ENCODE measurements around the gene SMARCD3.

SMARCD3 gene

GRCh38 chr7:151278949-151279348 is 30.5 kb upstream of the SMARCD3 start:
- H3K9me3 ChIP-seq (ENCODE audit: insufficient read depth, low read length): no peaks in the 10 kb centered on the region
- H3K36me3 ChIP-seq (replicated peaks; ENCODE audit: low read depth, low read length): no peaks in the 10 kb centered on the region
- H3K4me2 ChIP-seq (ENCODE audit: low read length): no peak overlapping the region
- H4K20me1 ChIP-seq (ENCODE audit: insufficient read depth, low read length): no peaks in the 10 kb centered on the region
- no peak overlapping the region for H3K9ac ChIP-seq (ENCODE audit: low read length)
- no peak overlapping the region for H3K27ac ChIP-seq (ENCODE audit: low read length)
- H3K79me2 ChIP-seq (ENCODE audit: low read length): no peaks in the 10 kb centered on the region
- H3K27me3 ChIP-seq (ENCODE audit: low read depth, low read length): peaks cover 30% of the 10 kb centered on the region
- no peak overlapping the region for H3K4me3 ChIP-seq (ENCODE audit: low read length)
- no peak overlapping the region for H2AFZ ChIP-seq (ENCODE audit: low read depth, low read length)
- H3K4me1 ChIP-seq (ENCODE audit: low read length): peaks cover 10% of the 10 kb centered on the region
- TF ChIP-seq CTCF (IDR thresholded peaks at IDR 0.05; ENCODE audit: low read depth, low read length) (no peak), EZH2phosphoT487 (IDR thresholded peaks at IDR 0.05; ENCODE audit: low read depth) (no peak)

- no peak overlapping the region for H3K27ac ChIP-seq (ENCODE audit: low read length)
- TF ChIP-seq EZH2phosphoT487 (IDR thresholded peaks at IDR 0.05; ENCODE audit: low read depth): no peak
- peaks cover 15% of the 10 kb centered on the region for H3K4me1 ChIP-seq (ENCODE audit: low read length)
- H3K27me3 ChIP-seq (ENCODE audit: low read depth, low read length): peaks cover 20% of the 10 kb centered on the region; the same call in 1 of the 2 replicates
- peak overlapping the region; percentile 79 for H3K4me3 ChIP-seq (ENCODE audit: low read length)
- no peaks in the 10 kb centered on the region for H4K20me1 ChIP-seq (ENCODE audit: insufficient read depth, low read length)
- H2AFZ ChIP-seq (ENCODE audit: low read depth, low read length): peak overlapping the region; percentile 98
- peak overlapping the region; percentile 86 for H3K4me2 ChIP-seq (ENCODE audit: low read length)
- no peak overlapping the region for H3K9ac ChIP-seq (ENCODE audit: low read length)
- H3K9me3 ChIP-seq (ENCODE audit: insufficient read depth, low read length): no peaks in the 10 kb centered on the region
- no peaks in the 10 kb centered on the region for H3K79me2 ChIP-seq (ENCODE audit: low read length)
- no peaks in the 10 kb centered on the region for H3K36me3 ChIP-seq (replicated peaks; ENCODE audit: low read depth, low read length)
Measured at GRCh38 chr7:151277631-151278030, 29.1 kb upstream of the SMARCD3 start.

- Histone ChIP-seq H2AFZ (ENCODE audit: low read depth, low read length) (peak overlapping the region; percentile 98), H3K36me3 (replicated peaks; ENCODE audit: low read depth, low read length) (no peaks in the 10 kb centered on the region), H3K4me3 (ENCODE audit: low read length) (peak overlapping the region; percentile 79), H3K79me2 (ENCODE audit: low read length) (no peaks in the 10 kb centered on the region), H4K20me1 (ENCODE audit: insufficient read depth, low read length) (no peaks in the 10 kb centered on the region), H3K9ac (ENCODE audit: low read length) (peak overlapping the region; percentile 23; the same call in 1 of the 2 replicates), H3K27me3 (ENCODE audit: low read depth, low read length) (peaks cover 16% of the 10 kb centered on the region; the same call in 1 of the 2 replicates), H3K27ac (ENCODE audit: low read length) (no peak overlapping the region), H3K4me2 (ENCODE audit: low read length) (peak overlapping the region; percentile 86), H3K9me3 (ENCODE audit: insufficient read depth, low read length) (no peaks in the 10 kb centered on the region), H3K4me1 (ENCODE audit: low read length) (peaks cover 18% of the 10 kb centered on the region)
- TF ChIP-seq CTCF (IDR thresholded peaks at IDR 0.05; ENCODE audit: low read depth, low read length) (no peak), EZH2phosphoT487 (IDR thresholded peaks at IDR 0.05; ENCODE audit: low read depth) (no peak)
Measured at GRCh38 chr7:151276666-151277590, 28.4 kb upstream of the SMARCD3 start.

- Histone ChIP-seq H3K4me3 (ENCODE audit: low read length) (peak overlapping the region; percentile 79), H3K9me3 (ENCODE audit: insufficient read depth, low read length) (no peaks in the 10 kb centered on the region), H3K4me1 (ENCODE audit: low read length) (peaks cover 22% of the 10 kb centered on the region), H3K36me3 (replicated peaks; ENCODE audit: low read depth, low read length) (no peaks in the 10 kb centered on the region), H3K9ac (ENCODE audit: low read length) (no peak overlapping the region; the same call in 1 of the 2 replicates), H3K27ac (ENCODE audit: low read length) (no peak overlapping the region), H3K27me3 (ENCODE audit: low read depth, low read length) (peaks cover 13% of the 10 kb centered on the region; the same call in 1 of the 2 replicates), H3K4me2 (ENCODE audit: low read length) (peak overlapping the region; percentile 86), H2AFZ (ENCODE audit: low read depth, low read length) (no peak overlapping the region), H4K20me1 (ENCODE audit: insufficient read depth, low read length) (no peaks in the 10 kb centered on the region), H3K79me2 (ENCODE audit: low read length) (no peaks in the 10 kb centered on the region)
- no peak for TF ChIP-seq CTCF (IDR thresholded peaks at IDR 0.05; ENCODE audit: low read depth, low read length)
- TF ChIP-seq EZH2phosphoT487 (IDR thresholded peaks at IDR 0.05; ENCODE audit: low read depth): no peak
Measured at GRCh38 chr7:151275813-151276577, 27.5 kb upstream of the SMARCD3 start.

Measured in OCI-LY3 (cell line).